GM04503 (cell line): ENCODE results near the gene SDK2.

ENCODE experiments used
- DNase-seq: peaks from one replicate; pipeline ENCODE4 v3.0.0-alpha.2; 2012; ENCODE audit warnings: low read depth

SDK2 gene

GRCh38 chr17:73447319-73447718 lies 196.9 kb downstream of the SDK2 start:
- DNase-seq = no peak

GRCh38 chr17:73446617-73447016 lies 197.6 kb downstream of the SDK2 start:
- no peak for DNase-seq

GRCh38 chr17:73445466-73445865 lies 198.8 kb downstream of the SDK2 start:
- no peak for DNase-seq

GRCh38 chr17:73444021-73444420 lies 200.2 kb downstream of the SDK2 start:
- no peak for DNase-seq

GRCh38 chr17:73439597-73439996 lies 204.6 kb downstream of the SDK2 start:
- no peak for DNase-seq

- DNase-seq = no peak
Observed at GRCh38 chr17:73437826-73438225, 206.4 kb downstream of the SDK2 start.

- no peak for DNase-seq
Observed at GRCh38 chr17:73436954-73437353, 207.3 kb downstream of the SDK2 start.

GRCh38 chr17:73435412-73435811 lies 208.8 kb downstream of the SDK2 start:
- DNase-seq = no peak

GRCh38 chr17:73434154-73434553 lies 210.1 kb downstream of the SDK2 start:
- DNase-seq = no peak

GRCh38 chr17:73433501-73433900 lies 210.7 kb downstream of the SDK2 start:
- no peak for DNase-seq

- no peak for DNase-seq
Observed at GRCh38 chr17:73432624-73433190, 211.5 kb downstream of the SDK2 start.

- no peak for DNase-seq
Observed at GRCh38 chr17:73431401-73432205, 212.6 kb downstream of the SDK2 start.

GRCh38 chr17:73430848-73431247 lies 213.4 kb downstream of the SDK2 start:
- no peak for DNase-seq

GRCh38 chr17:73430165-73430680 lies 214.0 kb downstream of the SDK2 start:
- DNase-seq = no peak

GRCh38 chr17:73429440-73430164 lies 214.6 kb downstream of the SDK2 start:
- DNase-seq = peak; percentile 5

GRCh38 chr17:73427198-73427597 lies 217.0 kb downstream of the SDK2 start:
- DNase-seq = no peak

- no peak for DNase-seq
Observed at GRCh38 chr17:73424571-73424970, 219.7 kb downstream of the SDK2 start.

GRCh38 chr17:73423806-73424205 lies 220.4 kb downstream of the SDK2 start:
- no peak for DNase-seq

GRCh38 chr17:73423159-73423715 lies 221.0 kb downstream of the SDK2 start:
- DNase-seq = no peak

- DNase-seq = no peak
Observed at GRCh38 chr17:73422121-73422520, 222.1 kb downstream of the SDK2 start.

GRCh38 chr17:73420897-73421296 lies 223.3 kb downstream of the SDK2 start:
- no peak for DNase-seq

- DNase-seq = no peak
Observed at GRCh38 chr17:73419881-73420280, 224.4 kb downstream of the SDK2 start.

GRCh38 chr17:73419051-73419450 lies 225.2 kb downstream of the SDK2 start:
- no peak for DNase-seq
